HG02943 (cell line): ENCODE data around the gene SLC35A3.
A peak's percentile ranks its signal among the peaks of the same experiment; 100 is the strongest.
"Not testable (repeated sequence)": the region's sequence is repeated elsewhere in the genome, so short reads cannot be mapped to it uniquely, and the experiment has no call there.

Source experiments
- ATAC-seq: cut with Tn5 transposase; IDR thresholded peaks from one replicate; pipeline ENCODE4 v1.9.1; 2021; ENCODE audit warnings: mild to moderate bottlenecking, low read depth, moderate library complexity; ENCODE audit not compliant: unreplicated experiment

The SLC35A3 gene

DNA sequence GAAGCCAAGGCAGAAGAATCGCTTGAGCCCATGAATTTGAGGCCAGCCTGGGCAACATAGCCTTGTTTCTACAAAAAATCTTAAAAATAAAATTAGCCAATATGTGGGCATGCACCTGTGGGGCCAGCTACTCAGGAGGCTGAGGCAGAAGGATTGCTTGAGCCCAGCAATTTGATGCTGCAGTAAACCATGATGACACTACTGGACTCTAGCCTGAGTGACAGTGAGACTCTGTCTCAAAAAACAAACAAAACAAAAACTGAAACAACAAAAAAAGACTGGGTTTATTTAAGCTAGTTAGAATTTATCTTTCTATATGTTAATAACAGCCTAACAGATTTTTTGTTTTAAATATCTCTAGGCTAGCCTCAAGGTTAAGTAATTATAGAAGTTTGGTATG, 57.4 kb downstream of the SLC35A3 start:
- ATAC-seq, result no peak

DNA sequence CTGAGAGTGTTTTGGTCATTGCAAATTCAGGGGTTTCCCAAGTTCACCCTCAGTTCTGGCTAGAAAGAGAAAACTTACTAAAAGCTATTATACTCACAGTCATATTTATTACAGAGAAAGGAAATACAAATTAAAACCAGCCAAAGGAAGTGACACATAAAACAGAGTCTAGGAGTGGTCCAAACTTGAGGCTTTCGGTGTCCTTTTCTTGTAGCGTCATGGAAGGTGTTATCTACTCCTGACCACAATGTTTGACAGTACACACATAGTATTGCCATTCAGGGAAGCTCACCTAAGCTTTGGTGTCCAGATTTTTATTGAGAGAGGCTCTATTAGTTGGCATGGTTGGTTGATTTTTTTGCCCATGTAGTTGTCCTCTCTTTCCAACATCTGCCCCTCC, 59.0 kb downstream of the SLC35A3 start:
- no peak for ATAC-seq

DNA sequence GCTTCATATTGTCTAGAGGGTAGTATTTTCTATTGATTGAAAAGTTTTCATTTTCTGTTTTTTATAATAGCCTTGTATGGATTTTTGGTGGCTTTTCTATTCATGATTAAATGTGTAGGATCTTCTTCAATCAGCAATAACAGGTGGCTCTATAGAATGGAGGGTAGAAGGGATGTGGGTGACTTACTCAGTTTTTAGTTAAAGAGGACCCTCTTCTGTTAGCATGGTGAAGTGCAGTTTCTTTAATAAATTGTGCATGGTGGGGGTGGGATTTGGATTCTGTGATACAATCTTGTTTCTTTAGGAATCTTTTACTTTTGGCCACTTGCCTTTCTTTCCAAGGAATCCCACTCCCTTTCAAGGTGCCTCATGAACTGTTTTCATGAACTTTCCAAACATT, 64.7 kb downstream of the SLC35A3 start:
- ATAC-seq, result no peak

DNA sequence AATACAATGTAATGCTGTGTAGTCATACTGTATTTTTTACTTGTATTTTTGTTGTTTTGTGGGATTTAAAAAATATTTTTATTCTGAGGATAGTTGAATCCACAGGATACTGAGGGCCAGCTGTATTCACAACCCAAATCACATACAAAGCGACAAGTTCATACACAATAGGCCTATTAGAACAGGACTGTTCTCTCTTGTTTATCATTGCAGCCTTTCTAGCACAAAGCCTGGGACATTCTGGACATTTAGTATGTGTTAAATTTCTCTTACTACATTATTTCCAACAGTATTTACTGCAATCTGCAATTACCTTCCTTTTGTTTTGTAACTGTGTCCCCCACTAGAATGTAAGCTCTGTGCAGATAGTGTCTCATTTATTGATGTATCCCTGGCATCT, 65.4 kb downstream of the SLC35A3 start:
- no peak for ATAC-seq

DNA sequence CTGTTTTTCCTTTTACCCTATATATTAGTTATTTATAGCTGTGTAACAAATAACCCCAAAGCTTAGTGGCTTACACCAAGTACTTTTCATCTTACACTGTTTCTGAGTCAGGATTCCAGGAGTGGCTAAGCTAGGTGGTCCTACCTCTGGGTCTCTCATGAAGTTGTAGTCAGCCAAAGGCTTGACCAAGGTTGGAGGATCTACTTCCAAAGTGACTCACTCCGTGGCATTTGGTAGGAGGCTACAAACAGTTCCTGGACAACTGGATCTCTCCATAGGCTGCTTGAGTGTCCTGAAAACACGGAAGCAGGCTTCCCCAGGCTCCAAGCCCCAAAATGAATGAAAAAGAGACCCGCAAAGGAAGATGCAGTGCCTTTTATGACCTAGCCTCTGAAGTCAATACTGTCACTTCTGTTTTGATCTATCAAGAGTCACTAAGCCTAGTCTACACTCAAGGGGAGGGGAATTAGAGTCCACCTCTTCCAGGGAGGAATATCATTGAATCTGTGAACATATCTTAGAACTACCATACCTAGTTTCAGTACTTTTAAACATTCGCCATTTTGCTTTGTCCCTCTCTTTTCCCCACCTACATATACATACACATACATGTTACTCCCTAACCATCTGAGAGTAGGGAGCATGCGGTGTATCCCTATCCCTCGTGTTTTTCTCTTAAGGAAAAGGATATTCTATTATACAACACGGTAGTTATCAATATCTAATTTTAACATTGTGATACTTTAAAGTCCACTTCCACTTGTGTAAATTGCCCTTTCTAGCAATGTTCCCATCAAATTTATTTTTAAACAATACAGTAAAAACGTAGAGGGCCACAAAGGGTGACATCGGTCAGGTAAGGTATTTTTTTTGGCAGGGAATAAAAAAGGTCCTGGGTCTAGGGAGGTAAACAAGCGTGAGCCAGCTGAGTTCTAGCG, 67.2 kb downstream of the SLC35A3 start:
- ATAC-seq, result no peak

DNA sequence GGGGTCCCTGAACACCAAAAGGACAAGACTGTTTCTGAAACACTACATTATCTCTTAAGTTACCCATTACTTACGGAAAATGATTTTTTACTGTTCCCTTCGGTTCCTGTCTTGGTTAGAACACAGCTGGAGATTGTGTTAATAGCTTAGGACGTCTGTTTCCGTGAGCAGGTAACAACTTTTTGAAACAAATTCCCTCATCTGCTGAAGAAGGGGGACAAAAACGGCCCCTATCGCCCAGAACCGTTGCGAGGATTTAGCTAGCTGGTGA, 67.8 kb downstream of the SLC35A3 start:
- peak; percentile 1 for ATAC-seq

DNA sequence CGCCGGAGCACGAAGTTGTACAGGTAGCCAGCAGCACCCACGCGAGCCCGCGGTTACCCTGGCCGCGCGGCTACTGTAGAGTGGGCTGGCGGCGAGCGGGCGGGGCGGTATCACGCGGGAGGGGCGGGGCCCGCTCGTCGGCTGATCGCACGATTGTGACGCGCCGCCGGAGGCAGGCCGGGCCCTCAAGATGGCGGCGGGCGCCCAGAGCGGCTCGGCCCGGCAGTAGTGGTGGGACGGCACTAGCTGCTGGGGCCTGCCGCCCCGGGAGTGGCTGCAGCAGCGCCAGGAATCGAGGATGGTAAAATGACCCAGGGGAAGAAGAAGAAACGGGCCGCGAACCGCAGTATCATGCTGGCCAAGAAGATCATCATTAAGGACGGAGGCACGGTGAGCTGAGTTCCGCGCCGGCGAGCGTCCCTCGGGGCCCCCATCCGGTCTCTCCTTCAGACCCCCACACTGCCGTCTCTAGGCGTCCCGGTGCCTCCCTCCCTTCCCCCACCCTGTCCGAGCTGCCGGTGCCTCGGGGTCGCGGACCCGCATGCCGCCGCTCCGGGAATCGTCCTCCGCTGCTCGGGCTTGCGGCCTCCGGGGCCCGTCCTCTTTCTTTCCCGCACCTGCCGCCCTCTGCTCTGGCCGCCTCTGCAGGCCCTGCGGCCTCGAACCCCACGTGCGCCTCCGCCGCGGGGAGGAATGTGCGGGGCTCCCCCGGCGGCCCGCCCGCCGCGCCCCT, 68.3 kb downstream of the SLC35A3 start:
- ATAC-seq, result peak; percentile 84

DNA sequence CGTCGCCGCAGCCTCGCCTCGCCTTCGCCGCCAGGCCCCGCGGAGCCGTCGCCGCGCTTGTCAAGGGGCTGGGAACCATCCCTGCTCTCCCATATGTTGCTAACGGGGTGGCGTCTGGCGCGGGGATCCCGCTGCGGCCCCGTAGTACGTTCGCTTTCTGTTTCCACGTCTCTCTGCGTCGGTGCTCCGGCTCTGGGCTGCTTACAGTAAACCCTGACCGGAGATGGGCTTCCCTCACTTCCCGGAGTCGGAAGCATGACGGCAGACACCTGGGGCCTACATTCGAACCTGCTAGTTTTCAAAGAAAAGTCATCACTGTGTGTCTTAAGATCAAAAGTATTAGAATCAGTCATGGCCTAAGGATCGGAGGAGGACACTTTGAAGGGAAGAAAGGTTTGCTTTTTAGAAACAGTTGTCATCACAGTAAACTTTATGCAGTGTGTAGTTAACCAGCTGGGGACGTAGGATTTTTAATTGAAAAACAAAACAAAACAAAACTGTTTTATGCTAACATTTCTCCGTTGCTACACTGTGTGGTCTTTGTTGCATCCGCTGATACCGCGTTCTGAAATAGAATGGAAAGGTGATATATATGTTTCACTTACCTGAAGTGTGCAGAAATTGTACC, 69.0 kb downstream of the SLC35A3 start:
- ATAC-seq, result peak; percentile 61

DNA sequence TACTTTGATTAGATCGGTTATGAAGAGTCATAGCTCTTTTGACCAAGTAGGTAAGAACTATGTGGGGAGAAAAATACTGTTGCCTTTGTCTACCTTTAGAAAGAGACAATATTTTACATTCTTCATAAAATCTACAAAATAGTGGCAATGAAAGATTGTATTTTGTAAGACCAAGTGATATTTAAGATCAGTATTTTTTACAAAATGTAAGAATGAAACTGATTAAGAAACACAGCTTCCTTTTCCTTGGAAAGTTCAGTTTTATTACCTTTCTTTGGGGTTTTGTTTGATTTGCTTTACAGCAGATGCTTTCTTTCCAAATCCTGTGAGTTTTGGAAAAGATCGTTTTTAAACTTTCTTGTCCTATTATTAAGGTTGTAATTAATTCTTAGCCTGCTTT, 69.8 kb downstream of the SLC35A3 start:
- ATAC-seq, result no peak

DNA sequence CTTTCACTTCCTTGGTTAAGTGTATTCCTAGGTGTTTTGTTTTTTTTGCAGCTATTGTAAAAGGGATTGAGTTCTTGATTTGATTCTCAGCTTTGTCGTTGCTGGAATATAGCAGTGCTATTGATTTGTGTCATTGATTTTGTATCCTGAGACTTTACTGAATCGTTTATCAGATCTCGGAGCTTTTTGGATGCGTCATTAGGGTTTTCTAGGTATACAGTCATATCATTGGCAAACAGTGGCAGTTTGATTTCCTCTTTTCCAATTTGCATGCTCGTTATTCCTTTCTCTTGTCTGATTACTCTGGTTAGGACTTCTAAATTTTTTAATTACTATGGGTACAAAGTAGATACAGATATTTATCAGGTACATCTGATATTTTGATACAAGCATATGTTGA, 75.4 kb downstream of the SLC35A3 start:
- ATAC-seq, result no peak

DNA sequence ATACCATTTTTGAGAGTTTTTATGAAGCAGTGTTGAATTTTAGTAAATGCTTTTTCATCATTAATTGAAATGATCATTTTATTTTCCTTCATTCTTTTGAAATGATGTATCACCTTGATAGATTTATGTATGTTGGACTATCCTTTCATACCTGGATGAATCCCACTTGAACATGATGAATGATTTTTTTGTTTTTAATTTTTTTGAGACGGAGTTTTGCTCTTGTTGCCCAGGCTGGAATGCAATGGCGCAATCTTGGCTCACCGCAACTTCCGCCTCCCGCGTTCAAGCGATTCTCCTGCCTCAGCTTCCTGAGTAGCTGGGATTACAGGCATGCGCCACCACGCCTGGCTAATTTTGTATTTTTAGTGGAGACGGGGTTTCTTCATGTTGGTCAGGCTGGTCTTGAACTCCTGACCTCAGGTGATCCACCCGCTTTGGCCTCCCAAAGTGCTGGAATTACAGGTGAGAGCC, 77.5 kb downstream of the SLC35A3 start:
- not testable (repeated sequence) for ATAC-seq

DNA sequence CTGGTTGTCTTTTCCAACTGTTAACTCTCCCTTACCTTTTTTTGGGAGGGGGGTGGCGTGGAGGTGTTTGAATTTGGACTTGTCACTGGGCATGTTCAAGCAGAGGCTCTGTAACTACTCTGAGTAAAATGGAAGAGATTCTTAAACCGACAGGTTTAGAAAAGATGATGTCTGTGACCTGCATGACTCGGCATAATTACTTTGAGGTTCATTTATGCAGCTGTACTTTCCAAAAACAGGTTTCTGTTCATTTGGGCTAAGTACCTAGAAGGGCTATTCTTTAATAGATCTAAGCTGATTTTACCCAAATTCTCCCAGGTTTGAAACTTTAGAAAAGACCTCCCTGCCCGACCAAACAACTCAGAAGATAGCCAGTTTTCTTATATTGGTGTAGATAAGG, 80.3 kb downstream of the SLC35A3 start:
- ATAC-seq, result no peak

DNA sequence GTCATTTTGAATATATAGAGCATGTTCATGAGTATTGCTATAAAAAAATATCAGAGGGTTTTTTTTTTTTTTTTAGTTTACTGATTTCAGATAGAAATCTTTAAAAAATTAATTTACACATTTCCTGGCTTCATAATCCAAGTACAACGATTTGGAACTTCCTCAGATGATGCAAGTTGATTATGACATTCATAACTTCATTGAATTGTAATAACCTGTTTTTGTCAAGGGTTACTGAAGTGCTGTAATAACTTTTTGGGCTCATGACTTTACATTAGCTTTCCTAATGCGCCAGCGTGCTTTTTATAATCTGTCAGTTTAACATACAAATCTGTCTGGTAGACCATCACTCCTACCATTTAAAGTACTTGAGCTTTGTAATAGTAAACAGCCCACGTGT, 81.6 kb downstream of the SLC35A3 start:
- no peak for ATAC-seq

DNA sequence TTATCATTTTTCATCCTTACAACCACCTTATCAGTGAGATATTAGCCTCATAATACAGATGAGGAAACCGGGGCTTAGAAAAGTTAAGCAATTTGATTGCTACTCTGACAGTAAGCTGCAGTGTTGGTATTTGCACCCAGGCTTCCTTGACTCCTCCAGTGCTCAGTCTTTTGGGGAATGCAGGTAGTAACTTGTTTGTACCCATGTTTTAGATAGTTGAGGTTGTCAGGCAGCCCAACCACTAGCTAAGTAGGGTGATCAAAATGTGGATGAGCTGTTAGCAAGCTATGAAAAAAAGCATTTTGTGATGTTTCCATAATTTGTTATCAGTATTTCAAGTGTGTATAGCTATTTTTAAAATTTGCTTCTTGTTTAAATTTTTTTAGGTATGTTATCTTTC, 82.1 kb downstream of the SLC35A3 start:
- no peak for ATAC-seq

DNA sequence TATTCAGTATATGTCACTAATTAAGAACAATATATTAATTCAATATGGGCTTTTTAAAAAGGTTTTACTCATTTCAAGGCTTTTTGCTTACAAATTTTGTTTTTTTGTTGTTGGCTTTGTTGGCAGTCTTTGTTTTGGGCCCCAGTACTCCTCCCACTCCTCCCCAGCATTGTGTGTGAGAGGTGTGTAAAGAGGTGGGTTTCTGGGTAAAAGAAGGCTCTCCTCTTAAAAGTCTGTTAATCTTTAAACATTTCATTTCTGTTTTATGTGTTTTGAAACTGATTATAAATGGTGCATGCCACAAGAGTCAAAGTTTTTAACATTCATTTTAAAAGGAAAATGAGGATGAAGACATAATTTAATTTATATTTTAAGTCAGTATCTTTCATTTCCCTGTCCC, 83.3 kb downstream of the SLC35A3 start:
- ATAC-seq, result no peak

DNA sequence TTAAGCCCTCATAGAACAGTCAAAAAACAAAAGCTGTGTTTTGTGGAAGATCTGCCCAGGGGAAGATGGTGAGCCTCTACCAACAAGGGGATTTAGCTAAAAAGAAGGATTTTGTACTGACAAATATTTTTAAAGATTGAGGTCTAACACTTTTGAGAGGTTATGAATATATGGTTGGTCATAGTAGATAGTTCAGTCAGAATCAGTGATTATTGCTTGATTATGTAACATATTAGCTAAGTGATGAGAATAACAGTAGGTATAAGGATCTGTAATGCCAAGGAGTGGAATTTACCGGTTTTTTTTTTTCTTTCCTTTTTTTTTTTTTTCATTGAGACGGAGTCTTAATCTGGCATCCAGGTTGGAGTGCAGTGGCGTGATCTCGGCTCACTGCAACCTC, 83.9 kb downstream of the SLC35A3 start:
- no peak for ATAC-seq

DNA sequence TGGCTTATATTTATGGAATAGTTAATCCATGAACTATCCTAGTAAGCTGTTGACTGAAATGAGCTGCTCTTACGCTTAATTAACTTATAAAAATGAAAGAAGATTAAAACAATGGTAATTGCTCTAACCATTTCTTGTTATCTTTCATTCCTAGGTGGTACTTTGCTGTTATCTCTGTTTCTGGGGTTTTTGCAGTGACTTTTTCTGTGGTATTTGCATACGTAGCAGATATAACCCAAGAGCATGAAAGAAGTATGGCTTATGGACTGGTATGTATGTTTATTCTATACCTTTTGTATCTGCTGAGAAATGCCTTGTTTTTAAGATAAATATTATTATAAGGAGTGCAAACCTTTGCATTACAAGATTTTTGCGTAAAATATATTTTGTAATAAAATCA, 91.9 kb downstream of the SLC35A3 start:
- ATAC-seq, result no peak

DNA sequence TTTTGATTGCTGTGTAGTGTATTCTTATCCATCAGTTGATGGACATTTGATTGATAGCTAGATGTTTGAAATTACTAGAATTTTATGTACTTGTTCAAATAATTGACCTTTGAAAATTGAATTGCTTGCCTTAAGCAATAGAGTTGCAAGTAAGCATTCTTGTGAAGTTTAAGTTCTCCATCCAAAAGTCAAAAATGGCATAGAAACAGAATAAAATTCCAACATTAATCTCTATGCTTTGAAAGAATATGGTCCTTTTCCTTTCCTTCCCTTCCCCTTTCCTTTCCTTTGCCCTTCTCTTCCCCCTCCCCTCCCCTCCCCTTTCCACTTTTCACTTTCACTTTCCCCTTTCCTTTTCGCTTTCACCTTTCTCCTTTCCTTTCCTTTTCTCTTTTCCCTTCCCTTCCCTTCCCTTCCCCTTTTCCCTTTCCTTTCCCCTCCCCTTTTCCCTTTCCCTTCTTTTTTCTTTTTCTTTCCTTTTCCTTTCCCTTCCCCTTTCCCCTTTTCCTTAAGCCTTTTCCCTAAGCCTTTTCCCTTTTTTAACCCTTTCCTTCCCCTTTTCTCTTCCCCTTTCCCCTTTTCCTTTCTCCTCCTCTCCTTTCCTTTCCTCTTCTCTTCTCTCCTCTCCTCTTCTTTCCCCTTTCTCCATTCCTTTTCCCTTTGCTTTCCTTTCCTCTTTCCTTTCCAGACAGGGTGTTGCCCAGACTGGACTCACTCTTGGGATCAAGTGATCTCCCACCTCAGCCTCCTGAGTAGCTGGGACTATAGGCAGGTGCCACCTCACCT, 95.6 kb downstream of the SLC35A3 start:
- ATAC-seq, result no peak

DNA sequence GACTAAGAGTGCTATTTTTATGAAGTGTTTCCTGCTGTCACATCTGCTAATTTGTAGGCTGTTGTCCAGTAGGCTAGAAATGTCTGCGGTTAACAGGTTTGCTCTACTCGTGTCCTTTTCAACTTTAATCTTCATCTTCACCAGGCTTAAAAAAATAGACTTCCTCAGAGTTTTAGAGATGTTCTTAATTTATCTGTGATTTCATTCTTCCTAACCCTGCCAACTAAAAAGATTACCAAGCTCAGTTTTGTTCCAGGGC, 96.1 kb downstream of the SLC35A3 start:
- ATAC-seq, result no peak

DNA sequence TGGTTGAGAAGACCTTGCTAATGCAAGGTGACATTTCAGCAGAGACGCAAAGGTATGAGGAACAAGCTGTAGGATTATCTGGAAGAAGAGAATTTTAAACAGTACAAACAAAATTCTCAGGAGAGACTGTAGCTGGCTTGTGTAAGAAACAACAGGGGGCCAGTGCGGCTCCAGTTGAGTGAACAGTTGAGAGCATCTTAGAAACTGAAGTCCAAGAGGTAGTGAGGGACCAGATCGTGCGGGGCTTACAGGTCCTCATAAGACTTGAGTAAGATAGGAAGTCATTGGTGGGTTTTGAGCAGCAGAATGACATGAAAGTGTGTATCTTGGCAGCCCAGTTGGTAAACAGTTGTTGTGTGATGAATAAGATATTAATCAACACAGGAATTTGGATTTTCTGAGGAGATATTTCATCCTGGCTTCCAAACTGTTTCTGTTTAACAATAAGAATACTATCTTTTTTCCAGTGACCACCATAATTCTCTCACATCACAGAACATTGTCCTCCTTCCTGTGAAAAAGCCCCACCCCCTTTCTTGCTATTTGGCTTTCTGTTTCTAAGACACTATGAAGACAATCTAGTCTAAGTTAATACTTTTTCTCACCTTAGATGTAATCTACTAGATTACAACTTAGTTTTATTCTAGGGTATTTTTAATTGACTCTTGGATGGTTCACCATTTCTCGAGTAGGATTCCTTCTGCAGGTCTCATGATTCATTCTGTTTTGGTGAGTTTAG, 100.6 kb downstream of the SLC35A3 start:
- ATAC-seq, result no peak
